GM06990 (cell line): ENCODE measurements around the gene PDCD4.

ENCODE experiments used
- DNase-seq: peaks from one replicate; pipeline ENCODE4 v3.0.0-alpha.2; 2011; ENCODE audit not compliant: insufficient read length; ENCODE audit errors: extremely low read depth
- H3K27me3 ChIP-seq: replicated peaks from 2 replicates; pipeline ENCODE4 v1.6.0; 2011; ENCODE audit warnings: low read length; ENCODE audit not compliant: control insufficient read depth, insufficient read depth
- H3K36me3 ChIP-seq: 2 replicates; pipeline ENCODE4 v1.5.1; 2011; ENCODE audit warnings: low read length; ENCODE audit not compliant: control insufficient read depth, insufficient read depth
- H3K4me3 ChIP-seq: replicated peaks from 2 replicates; pipeline ENCODE4 v1.5.1; 2011; ENCODE audit warnings: low read depth, mild to moderate bottlenecking, control low read depth, low read length
- CTCF ChIP-seq: IDR thresholded peaks from 2 replicates; pipeline ENCODE4 v1.5.1; 2011; ENCODE audit warnings: low read length, control low read depth, mild to moderate bottlenecking, inconsistent platforms; ENCODE audit not compliant: insufficient read depth, poor library complexity, severe bottlenecking

PDCD4 gene

DNA sequence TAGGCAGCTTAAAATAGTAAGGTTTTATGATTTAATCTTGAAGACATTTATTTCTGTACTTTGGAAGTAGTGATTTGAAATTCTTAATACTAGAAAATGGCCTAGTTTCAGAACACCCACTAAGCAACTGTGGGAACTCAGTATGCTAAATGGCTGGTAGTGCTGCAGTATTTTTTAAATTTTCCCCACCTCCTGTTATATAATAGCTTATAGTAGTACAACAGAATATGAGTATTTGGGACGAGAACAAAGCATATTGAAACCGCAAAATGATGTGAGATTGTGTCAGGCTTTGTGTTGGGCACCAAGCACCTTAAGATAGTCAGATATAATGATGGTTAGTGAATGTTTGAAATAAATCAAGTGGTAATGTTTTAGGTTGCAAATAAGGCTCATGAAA is 55.7 kb downstream of the PDCD4 start:
- Histone ChIP-seq H3K27me3 (no peaks in the 10 kb centered on the region), H3K36me3 (no peaks in the 10 kb centered on the region), H3K4me3 (no peak overlapping the region)
- no peak for DNase-seq
- no peak for TF ChIP-seq CTCF

DNA sequence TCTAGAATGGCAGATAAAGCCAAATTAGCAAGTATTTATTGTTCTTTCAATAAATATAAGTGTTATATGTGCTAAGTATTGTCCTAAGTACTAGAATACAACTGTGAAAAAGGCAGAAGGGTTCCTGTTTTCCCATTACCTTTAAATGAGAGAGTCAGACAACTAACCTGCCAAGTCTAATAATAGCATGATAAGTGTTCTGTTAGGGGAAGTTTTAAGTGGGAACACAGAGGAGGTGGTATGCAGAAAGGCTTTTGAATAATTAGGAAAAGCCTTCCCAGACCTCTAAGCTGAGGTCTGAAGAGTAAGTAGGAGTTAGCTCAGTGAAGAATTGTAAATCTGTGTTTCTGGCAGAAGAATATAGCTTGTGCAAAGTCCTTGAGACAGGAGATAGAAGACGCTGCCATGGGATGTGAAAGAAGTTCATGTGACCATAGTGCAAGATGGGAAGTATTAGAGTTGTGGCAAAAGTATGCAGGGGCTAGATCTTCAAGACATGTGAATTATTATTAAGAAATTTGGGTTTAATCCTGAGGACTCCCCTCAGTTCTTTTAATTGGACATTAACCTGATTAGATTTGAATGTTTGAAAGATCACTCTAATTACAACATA is 60.1 kb downstream of the PDCD4 start:
- no peak overlapping the region for H3K4me3 ChIP-seq
- no peak for DNase-seq
- no peaks in the 10 kb centered on the region for H3K27me3 ChIP-seq
- H3K36me3 ChIP-seq: peaks cover 4% of the 10 kb centered on the region
- no peak for TF ChIP-seq CTCF

GRCh38 chr10:110932505-110933180 is 60.9 kb downstream of the PDCD4 start:
- Histone ChIP-seq H3K27me3 (no peaks in the 10 kb centered on the region), H3K36me3 (peaks cover 4% of the 10 kb centered on the region), H3K4me3 (no peak overlapping the region)
- DNase-seq: no peak
- TF ChIP-seq CTCF: no peak

- Histone ChIP-seq H3K4me3 (no peak overlapping the region), H3K27me3 (no peaks in the 10 kb centered on the region), H3K36me3 (peaks cover 4% of the 10 kb centered on the region)
- DNase-seq: no peak
- no peak for TF ChIP-seq CTCF
Observed at GRCh38 chr10:110936757-110937156, 65.0 kb downstream of the PDCD4 start.

DNA sequence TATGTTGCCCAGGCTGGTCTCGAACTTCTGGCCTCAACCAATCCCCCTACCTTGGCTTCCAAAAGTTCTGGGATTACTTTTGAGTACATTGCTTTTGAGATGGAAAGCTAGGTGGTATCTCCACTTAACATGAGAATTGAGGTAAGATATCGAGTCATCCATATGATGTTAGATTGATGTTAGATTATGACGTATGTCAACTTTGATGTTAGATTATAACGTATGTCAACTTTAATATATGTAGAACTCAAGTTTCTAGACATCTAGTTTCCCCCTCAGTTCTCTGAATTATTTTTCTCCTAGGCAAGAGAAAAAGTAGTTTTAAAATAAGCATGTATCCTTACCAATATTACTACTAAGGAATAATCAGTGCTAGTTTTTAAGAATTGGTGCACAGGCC is 67.7 kb downstream of the PDCD4 start:
- TF ChIP-seq CTCF: no peak
- no peak for DNase-seq
- Histone ChIP-seq H3K36me3 (peaks cover 6% of the 10 kb centered on the region), H3K4me3 (no peak overlapping the region), H3K27me3 (no peaks in the 10 kb centered on the region)
